Fibroblast of villous mesenchyme (primary cell): ENCODE measurements around the gene NBAS. TPM values are rescaled to one million over a fixed set of nuclear protein-coding genes. Genes with fewer than 3 reads are reported as not detected.

Experiments
- DNase-seq: peaks from one replicate; pipeline ENCODE4 v3.0.0-alpha.2; 2010; ENCODE audit warnings: low read depth
- H3K4me3 ChIP-seq: 2 replicates; pipeline ENCODE4 v1.5.1; 2011; ENCODE audit warnings: low read depth, mild to moderate bottlenecking, low read length
- total RNA-seq: library from RNA; depleted of rRNA; stranded (reverse); fragments of >200 nt; gene quantifications from 2 replicates; pipeline ENCODE4 v1.2.3, GENCODE V29; 2012
- TF ChIP-seq, protein P1 (sequence below): IDR thresholded peaks from 2 replicates; pipeline ENCODE4 v1.5.1; 2012; ENCODE audit warnings: low read depth, mild to moderate bottlenecking, low read length; ENCODE audit not compliant: insufficient read depth

Gene NBAS
- total RNA-seq, 1 donor, result 109 TPM

DNA sequence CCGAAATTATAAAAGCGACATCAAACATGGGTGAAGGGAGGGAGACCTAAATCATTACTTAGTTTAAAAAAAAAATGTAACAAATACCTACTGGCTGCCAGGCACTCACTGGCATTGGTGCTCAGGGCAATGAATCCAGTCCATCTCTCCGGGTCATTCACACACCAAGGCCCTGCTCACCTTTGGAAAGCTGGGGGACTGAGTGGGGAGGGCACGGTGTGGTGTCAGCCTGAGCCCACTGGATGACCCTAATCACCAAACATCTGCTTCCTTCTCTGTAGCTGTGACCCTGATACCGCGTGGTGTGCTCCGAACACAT, 30.2 kb upstream of the NBAS start:
- H3K4me3 ChIP-seq, result peak overlapping the region; percentile 83
- TF ChIP-seq, protein P1, sequence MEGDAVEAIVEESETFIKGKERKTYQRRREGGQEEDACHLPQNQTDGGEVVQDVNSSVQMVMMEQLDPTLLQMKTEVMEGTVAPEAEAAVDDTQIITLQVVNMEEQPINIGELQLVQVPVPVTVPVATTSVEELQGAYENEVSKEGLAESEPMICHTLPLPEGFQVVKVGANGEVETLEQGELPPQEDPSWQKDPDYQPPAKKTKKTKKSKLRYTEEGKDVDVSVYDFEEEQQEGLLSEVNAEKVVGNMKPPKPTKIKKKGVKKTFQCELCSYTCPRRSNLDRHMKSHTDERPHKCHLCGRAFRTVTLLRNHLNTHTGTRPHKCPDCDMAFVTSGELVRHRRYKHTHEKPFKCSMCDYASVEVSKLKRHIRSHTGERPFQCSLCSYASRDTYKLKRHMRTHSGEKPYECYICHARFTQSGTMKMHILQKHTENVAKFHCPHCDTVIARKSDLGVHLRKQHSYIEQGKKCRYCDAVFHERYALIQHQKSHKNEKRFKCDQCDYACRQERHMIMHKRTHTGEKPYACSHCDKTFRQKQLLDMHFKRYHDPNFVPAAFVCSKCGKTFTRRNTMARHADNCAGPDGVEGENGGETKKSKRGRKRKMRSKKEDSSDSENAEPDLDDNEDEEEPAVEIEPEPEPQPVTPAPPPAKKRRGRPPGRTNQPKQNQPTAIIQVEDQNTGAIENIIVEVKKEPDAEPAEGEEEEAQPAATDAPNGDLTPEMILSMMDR, result no peak
- no peak for DNase-seq

DNA sequence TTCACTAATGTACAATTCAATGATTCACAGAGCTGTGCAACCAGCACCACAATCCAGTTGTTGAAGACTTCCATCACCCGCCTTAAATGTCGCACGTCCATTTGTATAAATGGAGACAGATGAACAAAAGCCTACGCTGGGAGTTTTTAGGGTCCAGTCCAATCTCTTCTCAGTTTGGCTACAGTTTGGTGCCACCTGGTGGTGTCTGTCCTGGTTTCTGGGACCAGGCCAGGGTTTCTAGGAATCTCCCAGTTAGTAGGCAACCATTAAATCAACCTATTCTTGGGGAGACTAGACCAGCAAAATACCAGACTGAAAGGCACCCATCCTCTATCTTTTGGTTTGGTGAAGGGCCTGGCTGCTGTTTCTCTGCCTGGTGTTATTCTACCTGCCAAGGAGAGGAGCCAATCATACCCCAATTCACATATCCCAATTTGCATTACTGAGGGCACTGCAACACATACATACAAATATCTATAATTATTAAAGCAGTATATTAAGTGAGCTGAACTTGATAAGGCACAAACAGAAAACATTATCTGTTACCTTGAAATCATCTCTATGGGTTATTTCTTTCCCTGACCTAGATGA, 27.3 kb upstream of the NBAS start:
- peak; percentile 64 for DNase-seq
- TF ChIP-seq, protein P1, result peak; percentile 75

DNA sequence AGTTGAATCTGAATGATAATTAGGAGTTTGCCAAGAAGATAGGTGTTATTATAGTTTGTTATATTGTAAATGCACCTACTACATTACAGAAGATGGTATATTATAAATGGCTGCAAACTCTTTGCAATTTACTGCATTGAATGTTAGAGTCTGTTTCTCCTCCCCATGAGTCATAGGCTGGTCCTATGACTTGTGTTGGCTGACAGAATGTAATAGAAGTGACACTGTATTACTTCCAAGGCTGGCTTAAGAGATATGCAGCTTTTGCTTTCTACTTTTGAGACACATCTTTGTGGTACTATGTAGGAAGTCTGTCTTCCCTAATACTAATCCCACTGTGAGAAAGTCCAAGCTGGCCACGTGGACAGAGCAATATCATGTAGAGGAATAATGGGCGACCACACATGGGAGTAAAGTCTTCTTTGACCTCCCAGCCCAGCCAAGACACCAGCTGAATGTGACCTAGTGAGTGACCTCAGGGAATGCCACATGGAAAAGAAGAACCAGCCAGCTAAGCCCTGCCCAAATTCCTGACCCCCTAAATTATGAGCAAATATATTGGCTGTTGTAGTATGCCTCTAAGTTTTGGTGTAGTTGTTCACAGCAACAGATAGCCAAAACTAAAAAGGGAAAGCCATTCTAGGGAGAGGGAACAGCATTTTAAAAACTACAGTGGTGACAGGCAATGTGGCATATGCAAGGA, 23.8 kb upstream of the NBAS start:
- TF ChIP-seq, protein P1, result no peak
- DNase-seq, result no peak
- no peak overlapping the region for H3K4me3 ChIP-seq

More for the DNA sequence above, 27.3 kb upstream of the NBAS start:
- no peak overlapping the region for H3K4me3 ChIP-seq

DNA sequence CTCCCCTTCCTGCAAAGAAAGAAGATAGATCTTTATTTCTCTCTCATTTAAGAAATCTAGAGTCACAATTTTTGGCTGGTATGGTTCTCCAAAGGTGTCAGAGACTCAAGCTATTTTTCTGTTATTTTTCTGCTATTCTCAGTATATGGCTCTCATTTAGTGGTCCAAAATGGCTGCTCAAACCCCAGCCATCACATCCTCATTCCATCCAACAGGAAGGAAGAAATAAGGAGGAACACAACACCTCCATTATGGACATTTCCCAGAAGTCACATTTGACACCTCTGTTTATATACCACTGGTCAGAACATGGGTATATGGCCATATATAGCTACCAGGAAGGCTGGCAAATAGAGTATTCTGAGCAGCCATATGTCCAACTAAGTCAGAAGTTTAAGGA, 23.2 kb upstream of the NBAS start:
- DNase-seq, result no peak
- TF ChIP-seq, protein P1, result no peak

DNA sequence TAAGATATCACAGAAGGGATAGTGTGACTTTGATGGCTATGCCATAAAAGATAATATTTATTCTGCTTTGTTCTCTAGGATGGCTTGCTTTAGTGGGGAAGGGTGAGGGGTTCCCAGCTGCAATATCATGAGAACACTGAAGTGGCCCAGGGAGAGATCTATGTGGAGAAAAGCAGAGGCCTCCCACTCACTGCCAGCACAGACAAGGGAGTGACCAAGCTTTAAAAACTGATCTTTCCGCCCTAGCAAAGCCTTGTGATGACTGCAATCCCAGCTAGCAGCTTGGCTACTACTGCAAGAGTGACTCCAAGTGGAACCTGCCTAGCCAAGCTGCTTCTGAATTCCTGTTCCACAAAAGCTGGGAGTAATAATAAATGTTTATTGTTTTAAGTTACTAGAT, 22.7 kb upstream of the NBAS start:
- TF ChIP-seq, protein P1, result no peak
- no peak overlapping the region for H3K4me3 ChIP-seq
- DNase-seq, result no peak

More for the DNA sequence above, 23.2 kb upstream of the NBAS start:
- H3K4me3 ChIP-seq, result no peak overlapping the region

DNA sequence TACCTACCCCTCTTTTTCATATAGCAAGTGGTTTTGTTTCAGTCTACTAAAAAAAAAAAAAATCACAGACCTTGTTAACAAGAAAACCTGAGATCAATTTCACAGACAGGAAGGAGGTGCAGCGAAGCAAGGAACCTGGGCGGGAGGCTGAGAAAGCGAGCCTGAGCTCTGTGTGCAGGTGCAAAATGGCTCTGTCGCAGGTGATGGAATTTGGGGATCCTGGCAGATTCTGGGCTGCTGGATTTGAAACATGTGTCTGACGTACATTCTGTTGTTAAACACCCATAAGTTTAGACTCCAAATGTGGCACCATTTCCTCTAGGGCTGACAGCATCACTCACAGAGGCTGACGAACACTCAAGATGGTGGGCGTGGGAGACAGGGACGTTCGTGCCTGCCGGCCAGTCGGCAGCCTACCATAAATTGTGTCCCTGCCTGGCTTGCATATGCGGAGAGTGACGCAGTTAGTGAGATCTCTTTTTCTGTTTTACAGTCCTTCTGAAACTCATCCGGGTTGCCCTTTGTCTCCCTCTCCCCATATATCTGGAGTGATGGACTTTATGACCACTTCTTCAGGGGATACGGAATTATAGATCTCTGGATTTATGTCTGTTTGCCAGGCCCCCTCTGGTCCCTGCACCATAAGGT, 21.7 kb upstream of the NBAS start:
- TF ChIP-seq, protein P1, result no peak
- H3K4me3 ChIP-seq, result no peak overlapping the region
- DNase-seq, result peak; percentile 19
